CD14-positive monocyte (primary cell): ENCODE results near the gene PDZK1. TPM values are rescaled to one million over a fixed set of nuclear protein-coding genes. Genes with fewer than 3 reads are reported as not detected.

Source experiments
- DNase-seq, 3 donors: peaks; one replicate each; pipeline ENCODE4 v3.0.0-alpha.2; 2011 to 2022
- H2AFZ ChIP-seq: 2 replicates; pipeline ENCODE4 v1.6.0; 2012; ENCODE audit warnings: mild to moderate bottlenecking, low read depth, low read length, inconsistent platforms; ENCODE audit not compliant: insufficient read depth, poor library complexity, severe bottlenecking
- H3K27ac ChIP-seq, 2 donors: 1 replicate in 1 of 2; 2 replicates in 1 of 2; pipeline ENCODE4 v1.5.1; 2012 to 2013; ENCODE audit warnings: low read length in 2 of 2, control low read depth in 1 of 2, inconsistent platforms in 1 of 2, low read depth in 1 of 2, mild to moderate bottlenecking in 1 of 2
- H3K27me3 ChIP-seq, 2 donors: one replicate each; pipeline versions ENCODE4 v1.6.0 to v1.6.1; 2011 to 2013; ENCODE audit warnings: low read length in 2 of 2; ENCODE audit not compliant: control insufficient read depth in 2 of 2, insufficient read depth in 2 of 2
- H3K36me3 ChIP-seq, 2 donors: replicated peaks in 1 of 2; 1 replicate in 1 of 2; 2 replicates in 1 of 2; pipeline versions ENCODE4 v1.5.1 to v1.6.1; 2012 to 2013; ENCODE audit warnings: low read length in 2 of 2, control low read depth in 1 of 2, inconsistent platforms in 1 of 2, mild to moderate bottlenecking in 1 of 2; ENCODE audit not compliant: insufficient read depth in 2 of 2, control insufficient read depth in 1 of 2
- H3K4me1 ChIP-seq, 2 donors: 1 replicate in 1 of 2; 2 replicates in 1 of 2; pipeline versions ENCODE4 v1.5.1 to v1.6.1; 2012 to 2013; ENCODE audit warnings: low read length in 2 of 2, control low read depth in 1 of 2, inconsistent platforms in 1 of 2, mild to moderate bottlenecking in 1 of 2, moderate library complexity in 1 of 2; ENCODE audit not compliant: insufficient read depth in 2 of 2, control insufficient read depth in 1 of 2
- H3K4me2 ChIP-seq: replicated peaks from 2 replicates; pipeline ENCODE3; 2012; ENCODE audit warnings: low read length, moderate library complexity, mild to moderate bottlenecking; ENCODE audit not compliant: poor library complexity, severe bottlenecking; ENCODE audit errors: extremely low read depth
- H3K4me3 ChIP-seq, 3 experiments: fragments of 200-600 bp in 1 of 3; sonication (generic) in 1 of 3; replicated peaks in 1 of 3; 1 replicate in 2 of 3; 2 replicates in 1 of 3; pipeline ENCODE4 v1.5.1; 2011 to 2013; ENCODE audit warnings: low read length in 3 of 3, mild to moderate bottlenecking in 3 of 3, control low read depth in 2 of 3, low read depth in 2 of 3, inconsistent platforms in 1 of 3, moderate library complexity in 1 of 3
- H3K79me2 ChIP-seq: 2 replicates; pipeline ENCODE4 v1.6.0; 2012; ENCODE audit warnings: mild to moderate bottlenecking, control low read depth, inconsistent platforms, low read length, moderate library complexity; ENCODE audit not compliant: insufficient read depth
- H3K9ac ChIP-seq: 2 replicates; pipeline ENCODE4 v1.6.0; 2017; ENCODE audit warnings: low read length, mild to moderate bottlenecking; ENCODE audit not compliant: insufficient read depth, poor library complexity, severe bottlenecking
- H3K9me3 ChIP-seq, 2 donors: replicated peaks in 1 of 2; 1 replicate in 1 of 2; 2 replicates in 1 of 2; pipeline versions ENCODE4 v1.5.1 to v1.6.1; 2012 to 2013; ENCODE audit warnings: low read length in 2 of 2, control low read depth in 1 of 2; ENCODE audit not compliant: control insufficient read depth in 1 of 2, insufficient read depth in 1 of 2
- H4K20me1 ChIP-seq: 2 replicates; pipeline ENCODE4 v1.6.0; 2012; ENCODE audit warnings: mild to moderate bottlenecking, low read length, control low read depth, moderate library complexity; ENCODE audit not compliant: insufficient read depth
- H3K27ac Mint-ChIP-seq, 7 donors: one replicate each; pipeline ENCODE4 v1.8.0; 2020; ENCODE audit warnings: mild to moderate bottlenecking in 7 of 7, mixed read lengths in 7 of 7, moderate library complexity in 6 of 7, inconsistent platforms in 2 of 7
- H3K27me3 Mint-ChIP-seq, 3 donors: one replicate each; pipeline ENCODE4 v1.8.0; 2021 to 2022; ENCODE audit warnings: low read depth in 3 of 3, mild to moderate bottlenecking in 3 of 3, mixed read lengths in 3 of 3, moderate library complexity in 3 of 3, inconsistent platforms in 1 of 3
- H3K36me3 Mint-ChIP-seq, 2 donors: one replicate each; pipeline ENCODE4 v1.8.0; 2020; ENCODE audit warnings: mixed read lengths in 2 of 2, inconsistent platforms in 1 of 2, mild to moderate bottlenecking in 1 of 2
- H3K4me1 Mint-ChIP-seq: one replicate; pipeline ENCODE4 v1.8.0; 2020; ENCODE audit warnings: mild to moderate bottlenecking, mixed read lengths
- H3K4me3 Mint-ChIP-seq, 2 donors: one replicate each; pipeline ENCODE4 v1.8.0; 2020; ENCODE audit warnings: mild to moderate bottlenecking in 2 of 2, mixed read lengths in 2 of 2, moderate library complexity in 1 of 2
- H3K9me3 Mint-ChIP-seq, 7 donors: one replicate each; pipeline ENCODE4 v1.8.0; 2020 to 2022; ENCODE audit warnings: mixed read lengths in 7 of 7, mild to moderate bottlenecking in 6 of 7, moderate library complexity in 6 of 7, inconsistent platforms in 2 of 7
- CTCF ChIP-seq: fragments of 200-600 bp; IDR thresholded peaks from one replicate; pipeline ENCODE4 v1.8.0; 2022; ENCODE audit warnings: antibody characterized with exemption, mild to moderate bottlenecking
- WGBS: methylation state at CpG from one replicate; pipeline ENCODE4 v1.1.5; 2013; ENCODE audit warnings: missing lambda C conversion rate; ENCODE audit not compliant: insufficient coverage; 5-methylcytosine and 5-hydroxymethylcytosine counted together
- intact Hi-C, 2 donors: fragments of 100-400 bp; cut with micrococcal nuclease; formaldehyde crosslinking; loops; one replicate each; pipeline versions ENCODE4 v1.15.0 to v1.15.1; 2023
- polyA plus RNA-seq, 3 donors: library from polyadenylated mRNA; depleted of rRNA in 1 of 3; unstranded in 2 of 3; stranded (reverse) in 1 of 3; fragments of 300-500 nt in 2 of 3; fragments of >200 nt in 1 of 3; fragmentation: Illumina TruSeq in 2 of 3; gene quantifications; 1 replicate in 2 of 3; 2 replicates in 1 of 3; pipeline ENCODE4 v1.2.3, GENCODE V29; 2012 to 2021

Gene PDZK1
- polyA plus RNA-seq, 3 donors, result 0.04 TPM; not detected in 2

GRCh38 chr1:145690587-145691558 lies 16.3 kb downstream of the PDZK1 start:
- no peaks in the 10 kb centered on the region for H3K27me3 ChIP-seq
- no peak overlapping the region for H3K9ac ChIP-seq
- no peak overlapping the region for H3K27ac ChIP-seq
- H3K27me3 Mint-ChIP-seq, result peaks cover 1 to 3% (median 3%) of the 10 kb centered on the region in 3 donors
- peak overlapping the region in 4 of 7 donors; percentile 2 to 75 (median 40) for H3K27ac Mint-ChIP-seq
- no peak overlapping the region for H3K4me3 ChIP-seq
- no peaks in the 10 kb centered on the region for H3K9me3 ChIP-seq
- 71% methylated on average over 3 of the region's 5 CpGs for WGBS
- H3K4me1 ChIP-seq, result peaks cover 1% of the 10 kb centered on the region in 2 donors
- intact Hi-C loops, result no loop called here
- H4K20me1 ChIP-seq, result no peaks in the 10 kb centered on the region
- TF ChIP-seq CTCF, result no peak
- H3K4me1 Mint-ChIP-seq, result peaks cover 21% of the 10 kb centered on the region
- H3K79me2 ChIP-seq, result no peaks in the 10 kb centered on the region
- H3K9me3 Mint-ChIP-seq, result peaks cover 0 to 2% (median 0%) of the 10 kb centered on the region in 7 donors
- DNase-seq, result peak in 1 of 3 donors; percentile 0
- no peaks in the 10 kb centered on the region for H3K36me3 ChIP-seq
- H2AFZ ChIP-seq, result no peak overlapping the region
- no peak overlapping the region for H3K4me3 Mint-ChIP-seq
- H3K36me3 Mint-ChIP-seq, result no peaks in the 10 kb centered on the region
- no peak overlapping the region for H3K4me2 ChIP-seq

- Histone ChIP-seq H3K9ac (no peak overlapping the region), H2AFZ (no peak overlapping the region), H3K27ac (no peak overlapping the region), H4K20me1 (no peaks in the 10 kb centered on the region), H3K9me3 (no peaks in the 10 kb centered on the region), H3K4me1 (no peaks in the 10 kb centered on the region), H3K36me3 (no peaks in the 10 kb centered on the region), H3K27me3 (no peaks in the 10 kb centered on the region), H3K79me2 (no peaks in the 10 kb centered on the region), H3K4me3 (no peak overlapping the region), H3K4me2 (no peak overlapping the region)
- Mint-ChIP-seq H3K27ac (peak overlapping the region in 1 of 7 donors; percentile 15), H3K4me1 (peaks cover 20% of the 10 kb centered on the region), H3K4me3 (no peak overlapping the region), H3K9me3 (peaks cover 0 to 2% (median 0%) of the 10 kb centered on the region in 7 donors), H3K36me3 (no peaks in the 10 kb centered on the region), H3K27me3 (peaks cover 1 to 3% (median 1%) of the 10 kb centered on the region in 3 donors)
- TF ChIP-seq CTCF, result no peak
- 97% methylated on average over 5 of the region's 6 CpGs for WGBS
- intact Hi-C loops, result no loop called here
- DNase-seq, result no peak
Observed at GRCh38 chr1:145689922-145690321, 17.2 kb downstream of the PDZK1 start.
